NCI-H2171 treated with DMSO at 0.1 percent for 48 hours (cell line): ENCODE results near the gene SLC1A5.

Source experiments
- DNase-seq: peaks from one replicate; lab custom pipeline; 2025; lab: John Stamatoyannopoulos, UW

Gene SLC1A5

DNA sequence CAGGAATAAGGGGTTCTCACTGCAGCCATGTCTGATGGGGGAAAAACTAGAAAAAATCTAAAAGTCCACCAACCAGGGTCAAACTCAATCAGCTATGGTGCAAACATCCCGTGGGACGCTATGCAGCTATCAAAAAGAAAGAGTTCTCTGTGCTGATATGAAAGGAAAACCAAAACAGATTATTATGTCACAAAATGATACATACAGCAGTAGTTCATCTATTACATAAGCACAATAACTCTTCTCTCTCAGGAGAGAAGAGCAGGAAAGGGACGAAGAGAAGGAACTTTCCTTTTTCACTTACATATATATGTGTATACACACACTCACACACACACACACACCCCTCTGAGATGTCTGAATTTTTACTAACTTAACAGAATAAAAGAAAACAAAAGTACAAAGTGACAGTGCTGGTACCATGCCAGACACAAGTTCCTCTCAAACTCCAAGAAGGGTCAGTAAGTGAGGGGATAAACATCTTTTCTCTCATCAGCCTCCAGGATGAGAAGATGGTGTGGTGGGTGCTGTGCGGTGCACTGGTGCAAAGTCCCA lies 45.4 kb downstream of the SLC1A5 start:
- DNase-seq = no peak

DNA sequence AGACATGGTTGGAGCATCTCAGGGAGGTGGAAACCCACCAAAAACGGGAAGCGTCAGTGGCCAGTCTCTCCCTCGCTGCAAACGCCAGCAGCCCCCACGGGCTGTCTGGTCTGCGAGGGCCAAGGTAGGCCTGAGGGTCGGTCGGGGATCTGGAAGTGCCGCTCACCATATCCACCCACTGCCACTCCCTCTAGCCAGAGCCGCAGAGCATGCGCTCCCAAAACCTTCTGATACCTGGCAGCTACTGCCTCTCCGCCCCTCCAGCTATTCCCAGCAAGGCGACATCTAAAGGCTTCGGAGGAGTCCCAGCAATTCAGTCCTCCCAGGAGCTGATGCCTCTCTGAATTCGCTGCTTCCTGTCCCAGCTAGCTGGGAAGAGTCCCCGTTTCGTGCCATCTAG lies 46.9 kb downstream of the SLC1A5 start:
- DNase-seq = no peak

DNA sequence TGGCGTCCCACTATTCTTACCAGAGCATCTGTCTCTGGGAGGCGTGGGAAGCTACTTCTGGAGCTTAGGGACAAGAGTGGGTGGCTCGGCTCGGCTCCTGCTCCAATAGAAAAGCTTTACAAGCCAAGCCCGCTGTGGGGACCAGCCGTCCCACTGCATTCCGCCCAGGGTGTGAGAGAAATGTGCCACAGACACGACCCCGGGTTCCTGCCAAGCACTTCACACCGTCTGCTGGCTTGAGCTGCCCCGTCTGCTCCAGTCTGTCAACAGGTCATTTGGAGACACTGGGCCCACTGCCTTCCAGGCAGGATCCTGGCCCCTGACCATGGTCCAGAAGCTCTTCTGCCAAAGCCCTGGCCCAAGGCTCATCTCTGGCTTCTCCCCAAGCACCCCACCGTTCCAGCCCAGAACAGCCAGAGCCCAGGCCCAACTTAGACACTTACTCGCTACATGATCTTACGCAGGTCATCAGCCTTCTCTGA lies 49.1 kb downstream of the SLC1A5 start:
- no peak for DNase-seq

GRCh38 chr19:46737761-46738171 lies 50.6 kb downstream of the SLC1A5 start:
- DNase-seq = no peak

DNA sequence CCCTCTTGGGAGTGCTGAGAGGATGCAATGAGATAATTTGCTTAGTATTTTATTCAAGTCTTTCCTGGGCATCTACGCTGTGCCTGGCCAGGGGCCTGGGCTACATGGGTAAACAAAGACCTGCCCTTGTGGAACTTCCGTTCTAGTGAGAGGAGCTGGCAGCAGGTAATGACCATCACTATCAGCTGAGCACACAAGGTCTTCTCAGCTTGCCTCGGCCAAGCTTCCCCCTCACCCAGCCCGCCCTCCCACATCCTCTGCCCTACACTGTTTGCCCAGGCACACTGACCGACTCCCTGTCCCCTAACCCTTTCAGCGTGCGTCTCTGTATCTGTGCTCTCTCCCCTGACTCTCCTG lies 51.1 kb downstream of the SLC1A5 start:
- DNase-seq = no peak

GRCh38 chr19:46736531-46737297 lies 51.7 kb downstream of the SLC1A5 start:
- DNase-seq = no peak

GRCh38 chr19:46733690-46734292 lies 54.6 kb downstream of the SLC1A5 start:
- no peak for DNase-seq

GRCh38 chr19:46732966-46733689 lies 55.3 kb downstream of the SLC1A5 start:
- no peak for DNase-seq

DNA sequence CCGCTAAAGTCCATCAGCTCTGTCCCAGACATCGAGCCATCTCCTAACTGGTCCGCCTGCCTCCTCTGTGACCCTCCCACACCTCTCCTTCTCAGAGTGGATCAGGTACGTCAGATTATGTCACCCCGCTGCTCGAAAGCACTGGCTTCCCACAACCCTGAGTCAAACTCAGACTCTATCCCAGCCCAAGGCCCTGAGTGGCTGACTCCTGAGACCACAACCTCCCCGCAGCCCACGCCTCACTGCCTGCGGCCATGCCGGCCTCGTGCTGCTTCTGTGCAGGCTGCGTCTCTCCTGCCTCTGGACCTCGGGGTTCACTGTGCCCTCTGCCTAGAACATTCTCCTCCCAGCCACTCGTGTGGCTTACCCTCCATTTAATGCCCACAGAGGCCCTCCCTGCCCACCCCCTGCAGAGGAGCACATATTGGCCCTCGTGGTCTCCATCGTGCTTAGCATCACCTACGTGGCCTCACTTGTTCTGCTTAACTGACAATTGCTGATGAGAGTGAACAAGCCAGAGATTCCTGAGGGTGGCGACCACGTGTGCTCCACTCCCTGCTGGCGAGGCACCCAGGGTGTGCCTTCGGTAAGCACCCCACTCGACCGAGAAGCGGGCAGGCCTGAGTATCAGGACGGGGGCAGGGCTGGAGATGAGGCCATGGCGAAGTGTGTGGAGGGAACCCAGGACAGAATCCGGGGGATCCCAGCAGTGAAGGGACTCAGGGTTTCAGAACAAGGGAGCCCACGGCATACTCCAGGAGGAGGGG lies 56.0 kb downstream of the SLC1A5 start:
- no peak for DNase-seq

DNA sequence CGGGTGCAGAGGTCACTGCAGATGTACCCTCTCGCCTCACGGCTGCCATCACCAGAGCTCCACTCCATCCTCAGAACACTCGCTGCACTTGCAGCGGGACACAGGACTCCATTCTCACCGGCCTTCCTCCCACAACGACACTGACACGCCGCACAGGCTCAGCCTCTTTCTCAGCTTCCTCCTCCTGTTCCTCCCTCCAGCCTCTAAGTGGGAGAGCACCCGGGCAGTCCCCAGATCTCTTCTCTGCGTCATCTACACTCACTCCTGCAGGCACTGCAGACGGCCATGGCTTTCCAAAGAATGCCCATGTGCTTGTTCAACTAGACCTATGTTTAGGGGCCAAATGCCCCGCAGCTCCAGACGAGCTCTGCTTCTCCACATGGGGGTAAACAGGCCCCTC lies 56.8 kb downstream of the SLC1A5 start:
- no peak for DNase-seq

DNA sequence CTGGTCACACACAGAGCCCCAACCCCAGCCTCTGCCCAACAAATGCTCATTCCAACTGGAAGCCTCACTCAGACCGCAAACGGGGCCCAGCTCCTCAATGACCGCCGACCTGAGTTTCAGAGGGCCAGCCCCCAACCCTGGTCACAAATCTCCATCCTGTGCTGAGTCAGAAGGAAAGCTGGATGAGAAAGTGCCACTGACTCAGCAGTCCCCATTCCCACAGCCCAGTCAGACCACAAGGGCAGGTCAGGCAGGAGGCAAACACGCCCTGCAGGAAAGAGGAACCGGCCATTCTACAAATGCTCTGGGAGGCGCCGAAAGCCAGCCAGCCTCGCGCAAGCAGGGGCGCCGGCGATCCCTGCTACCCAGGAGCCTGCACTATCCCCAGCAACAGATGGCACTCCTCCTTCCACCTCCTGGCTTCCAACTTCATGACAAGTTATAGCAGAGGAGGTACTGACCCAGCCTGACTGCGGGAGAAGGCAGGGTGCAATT lies 57.3 kb downstream of the SLC1A5 start:
- DNase-seq = no peak

- no peak for DNase-seq
Measured at GRCh38 chr19:46730595-46730994, 57.8 kb downstream of the SLC1A5 start.

GRCh38 chr19:46730187-46730586 lies 58.2 kb downstream of the SLC1A5 start:
- DNase-seq = no peak

- DNase-seq = no peak
Measured at GRCh38 chr19:46729696-46730095, 58.7 kb downstream of the SLC1A5 start.

- peak; percentile 26 for DNase-seq
Measured at GRCh38 chr19:46728693-46729339, 59.6 kb downstream of the SLC1A5 start.

GRCh38 chr19:46728208-46728607 lies 60.2 kb downstream of the SLC1A5 start:
- DNase-seq = no peak

GRCh38 chr19:46727757-46728156 lies 60.6 kb downstream of the SLC1A5 start:
- no peak for DNase-seq

GRCh38 chr19:46726971-46727501 lies 61.4 kb downstream of the SLC1A5 start:
- DNase-seq = no peak

DNA sequence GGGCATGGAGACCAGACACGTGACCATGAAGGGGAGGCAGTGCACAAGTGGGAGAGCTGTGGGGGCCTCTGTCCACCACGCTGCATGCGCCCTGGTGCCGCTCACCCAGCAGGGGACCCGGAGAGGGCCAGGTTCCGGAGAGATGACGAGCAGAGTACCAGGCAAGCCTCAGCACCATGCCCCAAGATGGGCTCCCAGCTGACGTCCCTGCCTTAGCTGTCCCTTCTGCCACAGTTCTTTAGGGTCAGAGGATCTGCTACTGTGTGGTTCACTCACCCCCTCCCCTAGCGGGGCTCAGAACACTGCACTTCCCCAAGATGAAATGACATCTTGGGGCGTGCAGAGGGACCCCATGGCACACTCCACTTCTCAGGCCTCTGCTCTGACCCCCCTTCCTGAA lies 61.8 kb downstream of the SLC1A5 start:
- no peak for DNase-seq

DNA sequence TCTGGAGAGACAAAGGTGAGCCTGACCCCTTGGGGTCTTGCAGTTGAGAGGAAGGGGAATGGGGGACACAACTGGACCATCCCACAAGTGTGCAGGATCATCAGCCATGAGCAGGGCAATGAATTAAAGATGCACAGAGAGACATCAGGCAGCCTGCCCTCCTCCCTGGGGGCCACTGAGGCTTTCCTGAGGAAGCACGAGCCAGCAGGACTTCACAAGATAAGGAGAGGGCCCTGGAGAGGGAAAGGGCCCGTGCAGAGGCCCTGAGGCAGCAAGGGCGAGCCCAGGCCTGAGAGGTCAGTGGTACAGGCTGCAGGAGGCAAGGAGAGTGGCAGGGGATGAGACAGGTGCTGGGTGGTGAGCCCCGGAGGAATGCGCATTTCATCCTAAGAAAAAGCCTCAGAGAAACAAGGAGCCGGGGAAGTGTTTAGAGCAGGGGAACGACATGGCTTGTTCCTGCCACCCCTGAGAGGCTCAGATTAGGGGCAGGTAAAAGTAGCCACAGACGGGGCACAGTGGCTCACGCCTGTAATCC lies 62.5 kb downstream of the SLC1A5 start:
- no peak for DNase-seq
